GM12878 (cell line): ENCODE results near the gene PADI1. TPM values are rescaled to one million over a fixed set of nuclear protein-coding genes. Genes with fewer than 3 reads are reported as not detected.

Experiments used
- ATAC-seq: fragments of 200-7000 bp; cut with Tn5 transposase; 3 replicates; pipeline ENCODE4 v1.9.1; 2020; ENCODE audit warnings: mild to moderate bottlenecking, moderate library complexity
- BruUV-seq: library from RNA; stranded (reverse); fragments of 400-500 nt; replicated peaks from 2 replicates; lab custom pipeline; 2021; lab: Mats Ljungman, UMichigan
- CTCF ChIA-PET: fragments of 300-600 bp; sonication (Branson Sonifier 250); formaldehyde crosslinking; extraction: SDS; loops from one replicate; lab custom pipeline; 2021; ENCODE audit warnings: inconsistent platforms; lab: Yijun Ruan, JAX
- POLR2A ChIA-PET: fragments of 350-600 bp; formaldehyde crosslinking; extraction: SDS; loops from one replicate; lab custom pipeline; 2021; ENCODE audit warnings: inconsistent platforms; lab: Charles Lee
- RAD21 ChIA-PET: fragments of 300-600 bp; sonication (Branson Sonifier 250); formaldehyde crosslinking; loops from one replicate; lab custom pipeline; 2023; ENCODE audit warnings: antibody characterized with exemption; ENCODE audit not compliant: unreplicated experiment; lab: Charles Lee
- SMC1A ChIA-PET: fragments of 300-600 bp; sonication (Branson Sonifier 250); formaldehyde crosslinking; loops from one replicate; lab custom pipeline; 2023; ENCODE audit not compliant: unreplicated experiment, uncharacterized antibody; lab: Charles Lee
- DNase-seq: peaks from one replicate; pipeline ENCODE4 v3.0.0-alpha.2; 2011; ENCODE audit warnings: low read depth, low spot score
- FAIRE-seq: peaks from 3 replicates; lab custom pipeline; 2011; peaks lifted over from hg19 to GRCh38; lab: Jason Lieb, UNC
- H2AFZ ChIP-seq: 2 replicates; pipeline ENCODE4 v1.6.0; 2011; ENCODE audit warnings: low read depth, low read length, control low read depth; ENCODE audit not compliant: control insufficient read depth
- H3K27ac ChIP-seq: 2 replicates; pipeline ENCODE4 v1.5.1; 2011; ENCODE audit warnings: control low read depth; ENCODE audit not compliant: control insufficient read depth, insufficient read depth
- H3K27me3 ChIP-seq, 2 experiments: replicated peaks in 1 of 2; 2 replicates each; pipeline versions ENCODE4 v1.6.0 to v1.6.1; 2011; ENCODE audit warnings: low read length in 1 of 2; ENCODE audit not compliant: control insufficient read depth in 2 of 2, insufficient read depth in 2 of 2
- H3K36me3 ChIP-seq, 2 experiments: 2 replicates each; pipeline ENCODE4 v1.5.1; 2011; ENCODE audit warnings: low read length in 1 of 2; ENCODE audit not compliant: control insufficient read depth in 2 of 2, insufficient read depth in 2 of 2
- H3K4me1 ChIP-seq: 2 replicates; pipeline ENCODE4 v1.6.1; 2011; ENCODE audit warnings: mild to moderate bottlenecking, low read length, moderate library complexity, mixed read lengths; ENCODE audit not compliant: control insufficient read depth, insufficient read depth
- H3K4me2 ChIP-seq: 2 replicates; pipeline ENCODE4 v1.6.0; 2011; ENCODE audit warnings: control low read depth; ENCODE audit not compliant: control insufficient read depth, insufficient read depth
- H3K4me3 ChIP-seq: fragments of 200-600 bp; sonication (generic); 2 replicates; pipeline ENCODE4 v1.5.1; 2016
- H3K79me2 ChIP-seq: 2 replicates; pipeline ENCODE4 v1.6.0; 2011; ENCODE audit warnings: low read length; ENCODE audit not compliant: control insufficient read depth, insufficient read depth
- H3K9ac ChIP-seq: 2 replicates; pipeline ENCODE4 v1.8.0; 2011; ENCODE audit warnings: low read length, control low read depth, mixed read lengths; ENCODE audit not compliant: control insufficient read depth, insufficient read depth
- H3K9me3 ChIP-seq: replicated peaks from 3 replicates; pipeline ENCODE4 v1.5.1; 2011; ENCODE audit warnings: mild to moderate bottlenecking, low read length; ENCODE audit not compliant: control insufficient read depth, insufficient read depth
- H4K20me1 ChIP-seq: 2 replicates; pipeline ENCODE4 v1.6.0; 2011; ENCODE audit not compliant: control insufficient read depth, insufficient read depth
- ASH2L ChIP-seq: fragments of 300-600, 200-600 bp; sonication (generic); IDR thresholded peaks from 2 replicates; pipeline ENCODE4 v1.6.1; 2017; ENCODE audit warnings: low read depth, mild to moderate bottlenecking, borderline replicate concordance
- ESRRA ChIP-seq: IDR thresholded peaks from 2 replicates; pipeline ENCODE4 v1.6.1; 2012; ENCODE audit warnings: mild to moderate bottlenecking, low read length, improper control_type of control experiment
- SMARCA5 ChIP-seq: fragments of 450-650 bp; IDR thresholded peaks from 2 replicates; pipeline ENCODE4 v1.6.1; 2017; ENCODE audit warnings: mild to moderate bottlenecking
- WGBS: methylation state at CpG from one replicate; pipeline ENCODE4 v1.1.6; 2016; ENCODE audit warnings: low lambda C conversion rate; ENCODE audit not compliant: insufficient replicate concordance, insufficient coverage; ENCODE audit errors: missing lambda C conversion rate; 5-methylcytosine and 5-hydroxymethylcytosine counted together
- in situ Hi-C: fragments of 300-500 bp; cut with MboI; formaldehyde crosslinking; loops from 9 replicates; pipeline ENCODE4 v1.14.3; 2018; ENCODE audit warnings: mixed read lengths
- intact Hi-C: fragments of 100-400 bp; cut with micrococcal nuclease; formaldehyde crosslinking; loops from one replicate; pipeline ENCODE4 v1.14.2; 2022; ENCODE audit not compliant: unreplicated experiment
- polyA plus RNA-seq, 11 experiments: library from polyadenylated mRNA; depleted of rRNA in 4 of 11; unstranded in 6 of 11; stranded (reverse) in 5 of 11; fragments of >200 nt; fragmentation: Nextera tagmentation in 4 of 11; fragmentation: Illumina TruSeq in 1 of 11; extraction: Ambion mirVana in 4 of 11; extraction: Trizol in 1 of 11; gene quantifications; 1 replicate in 1 of 11; 2 replicates in 10 of 11; pipeline versions ENCODE4 v1.2.1 to v1.2.3, GENCODE V29; 2011 to 2016; ENCODE audit warnings: inconsistent platforms in 2 of 11, missing spikeins in 2 of 11, low read depth in 1 of 11
- total RNA-seq, 4 experiments: library from RNA; depleted of rRNA in 3 of 4; stranded (reverse); fragments of >200 nt in 3 of 4; fragmentation: Illumina TruSeq in 1 of 4; extraction: Trizol in 1 of 4; gene quantifications; 2 replicates each; pipeline versions ENCODE4 v1.2.1 to v1.2.3, GENCODE V29; 2013 to 2021
- TF ChIP-seq, protein P1 (sequence below): fragments of 450-650 bp; formaldehyde crosslinking; IDR thresholded peaks from 2 replicates; pipeline ENCODE4 v1.4.0; 2020; ENCODE audit warnings: mild to moderate bottlenecking, moderate library complexity
- TF ChIP-seq, protein P2 (sequence below): fragments of 450-650 bp; IDR thresholded peaks from 2 replicates; pipeline ENCODE4 v1.6.1; 2017; ENCODE audit warnings: mild to moderate bottlenecking, moderate library complexity

PADI1 gene
- total and polyA plus RNA-seq, 10 of the 15 experiments (the other 5 are each of a cell fraction or from before 2014, with no cell fraction given) = 0.05 TPM; not detected in 9

DNA sequence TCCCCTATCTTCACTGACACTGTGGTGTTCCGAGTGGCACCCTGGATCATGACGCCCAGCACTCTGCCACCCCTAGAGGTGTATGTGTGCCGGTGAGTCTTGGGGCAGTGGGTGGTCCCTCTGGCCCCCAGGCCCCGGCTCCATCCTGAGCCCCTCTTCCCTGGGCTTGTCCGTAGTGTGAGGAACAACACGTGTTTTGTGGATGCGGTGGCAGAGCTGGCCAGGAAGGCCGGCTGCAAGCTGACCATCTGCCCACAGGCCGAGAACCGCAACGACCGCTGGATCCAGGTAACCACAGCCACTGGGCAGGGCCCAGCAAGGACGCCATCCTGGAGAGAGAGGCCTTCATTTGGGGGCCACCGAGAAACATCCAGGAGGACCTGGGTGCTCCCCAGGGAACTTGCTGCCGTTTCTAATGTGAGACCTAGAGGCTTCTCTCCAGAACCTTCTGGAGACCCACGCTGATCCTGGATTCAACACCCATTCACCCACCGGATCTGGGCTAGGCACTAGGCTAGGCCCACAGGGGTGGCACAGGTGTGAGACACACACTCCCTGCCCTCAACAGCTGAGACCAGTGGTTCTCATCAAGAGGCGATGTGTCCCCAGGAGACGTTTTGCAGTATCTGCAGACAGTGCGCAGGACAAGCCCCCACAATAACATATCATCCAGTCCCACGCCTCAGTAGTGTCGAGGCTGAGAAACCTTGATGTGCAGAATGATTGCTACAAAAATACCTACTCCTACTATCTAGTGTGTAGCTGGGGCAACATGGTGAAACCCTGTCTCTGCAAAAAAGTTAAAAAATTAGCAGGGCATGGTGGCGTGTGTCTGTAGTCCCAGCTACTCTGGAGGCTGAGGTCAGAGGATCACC is 66.2 kb downstream of the PADI1 start:
- FAIRE-seq = no peak
- H3K9me3 ChIP-seq = no peaks in the 10 kb centered on the region
- RAD21 ChIA-PET = interaction anchor here (0.7 to 1.4 kb wide), 3 partner anchors 33 to 316 kb away, joined by 3 to 4 read pairs (median 4); no protein-coding TSS in a partner anchor
- intact Hi-C loops = loop anchor here (10.0 kb wide), 1 partner anchor 216 kb away; the partner anchor contains the start of gene SDHB
- H2AFZ ChIP-seq = no peak overlapping the region
- H3K4me1 ChIP-seq = peaks cover 10% of the 10 kb centered on the region
- H3K27ac ChIP-seq = no peak overlapping the region
- no peaks in the 10 kb centered on the region for H4K20me1 ChIP-seq
- no peaks in the 10 kb centered on the region for H3K36me3 ChIP-seq
- CTCF ChIA-PET = interaction anchor here (1.0 kb wide), 1 partner anchor 145 kb away, joined by 3 read pairs; no protein-coding TSS in a partner anchor
- TF ChIP-seq, protein P1, sequence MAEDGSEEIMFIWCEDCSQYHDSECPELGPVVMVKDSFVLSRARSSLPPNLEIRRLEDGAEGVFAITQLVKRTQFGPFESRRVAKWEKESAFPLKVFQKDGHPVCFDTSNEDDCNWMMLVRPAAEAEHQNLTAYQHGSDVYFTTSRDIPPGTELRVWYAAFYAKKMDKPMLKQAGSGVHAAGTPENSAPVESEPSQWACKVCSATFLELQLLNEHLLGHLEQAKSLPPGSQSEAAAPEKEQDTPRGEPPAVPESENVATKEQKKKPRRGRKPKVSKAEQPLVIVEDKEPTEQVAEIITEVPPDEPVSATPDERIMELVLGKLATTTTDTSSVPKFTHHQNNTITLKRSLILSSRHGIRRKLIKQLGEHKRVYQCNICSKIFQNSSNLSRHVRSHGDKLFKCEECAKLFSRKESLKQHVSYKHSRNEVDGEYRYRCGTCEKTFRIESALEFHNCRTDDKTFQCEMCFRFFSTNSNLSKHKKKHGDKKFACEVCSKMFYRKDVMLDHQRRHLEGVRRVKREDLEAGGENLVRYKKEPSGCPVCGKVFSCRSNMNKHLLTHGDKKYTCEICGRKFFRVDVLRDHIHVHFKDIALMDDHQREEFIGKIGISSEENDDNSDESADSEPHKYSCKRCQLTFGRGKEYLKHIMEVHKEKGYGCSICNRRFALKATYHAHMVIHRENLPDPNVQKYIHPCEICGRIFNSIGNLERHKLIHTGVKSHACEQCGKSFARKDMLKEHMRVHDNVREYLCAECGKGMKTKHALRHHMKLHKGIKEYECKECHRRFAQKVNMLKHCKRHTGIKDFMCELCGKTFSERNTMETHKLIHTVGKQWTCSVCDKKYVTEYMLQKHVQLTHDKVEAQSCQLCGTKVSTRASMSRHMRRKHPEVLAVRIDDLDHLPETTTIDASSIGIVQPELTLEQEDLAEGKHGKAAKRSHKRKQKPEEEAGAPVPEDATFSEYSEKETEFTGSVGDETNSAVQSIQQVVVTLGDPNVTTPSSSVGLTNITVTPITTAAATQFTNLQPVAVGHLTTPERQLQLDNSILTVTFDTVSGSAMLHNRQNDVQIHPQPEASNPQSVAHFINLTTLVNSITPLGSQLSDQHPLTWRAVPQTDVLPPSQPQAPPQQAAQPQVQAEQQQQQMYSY (CRISPR knock-in tag) = no peak
- TF ChIP-seq, protein P2, sequence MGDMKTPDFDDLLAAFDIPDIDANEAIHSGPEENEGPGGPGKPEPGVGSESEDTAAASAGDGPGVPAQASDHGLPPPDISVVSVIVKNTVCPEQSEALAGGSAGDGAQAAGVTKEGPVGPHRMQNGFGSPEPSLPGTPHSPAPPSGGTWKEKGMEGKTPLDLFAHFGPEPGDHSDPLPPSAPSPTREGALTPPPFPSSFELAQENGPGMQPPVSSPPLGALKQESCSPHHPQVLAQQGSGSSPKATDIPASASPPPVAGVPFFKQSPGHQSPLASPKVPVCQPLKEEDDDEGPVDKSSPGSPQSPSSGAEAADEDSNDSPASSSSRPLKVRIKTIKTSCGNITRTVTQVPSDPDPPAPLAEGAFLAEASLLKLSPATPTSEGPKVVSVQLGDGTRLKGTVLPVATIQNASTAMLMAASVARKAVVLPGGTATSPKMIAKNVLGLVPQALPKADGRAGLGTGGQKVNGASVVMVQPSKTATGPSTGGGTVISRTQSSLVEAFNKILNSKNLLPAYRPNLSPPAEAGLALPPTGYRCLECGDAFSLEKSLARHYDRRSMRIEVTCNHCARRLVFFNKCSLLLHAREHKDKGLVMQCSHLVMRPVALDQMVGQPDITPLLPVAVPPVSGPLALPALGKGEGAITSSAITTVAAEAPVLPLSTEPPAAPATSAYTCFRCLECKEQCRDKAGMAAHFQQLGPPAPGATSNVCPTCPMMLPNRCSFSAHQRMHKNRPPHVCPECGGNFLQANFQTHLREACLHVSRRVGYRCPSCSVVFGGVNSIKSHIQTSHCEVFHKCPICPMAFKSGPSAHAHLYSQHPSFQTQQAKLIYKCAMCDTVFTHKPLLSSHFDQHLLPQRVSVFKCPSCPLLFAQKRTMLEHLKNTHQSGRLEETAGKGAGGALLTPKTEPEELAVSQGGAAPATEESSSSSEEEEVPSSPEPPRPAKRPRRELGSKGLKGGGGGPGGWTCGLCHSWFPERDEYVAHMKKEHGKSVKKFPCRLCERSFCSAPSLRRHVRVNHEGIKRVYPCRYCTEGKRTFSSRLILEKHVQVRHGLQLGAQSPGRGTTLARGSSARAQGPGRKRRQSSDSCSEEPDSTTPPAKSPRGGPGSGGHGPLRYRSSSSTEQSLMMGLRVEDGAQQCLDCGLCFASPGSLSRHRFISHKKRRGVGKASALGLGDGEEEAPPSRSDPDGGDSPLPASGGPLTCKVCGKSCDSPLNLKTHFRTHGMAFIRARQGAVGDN = no peak
- TF ChIP-seq ESRRA = no peak
- no peak for TF ChIP-seq ASH2L
- no peak for TF ChIP-seq SMARCA5
- 61% methylated on average over 23 of the region's 23 CpGs for WGBS
- SMC1A ChIA-PET = interaction anchor here (1.0 to 1.9 kb wide), 3 partner anchors 8 to 63 kb away, joined by 3 to 5 read pairs (median 4); no protein-coding TSS in a partner anchor
- H3K4me3 ChIP-seq = no peak overlapping the region
- no peak overlapping the region for H3K4me2 ChIP-seq
- no peaks in the 10 kb centered on the region for H3K27me3 ChIP-seq
- H3K9ac ChIP-seq = no peak overlapping the region
- DNase-seq = no peak
- no peak for ATAC-seq
- no peaks in the 10 kb centered on the region for H3K79me2 ChIP-seq
- BruUV-seq = no TSS peak
- POLR2A ChIA-PET = interaction anchor here (0.6 kb wide), 1 partner anchor 113 kb away, joined by 8 read pairs; no protein-coding TSS in a partner anchor
- in situ Hi-C loops = no loop called here
